Muscle of leg (tissue), 16 donors: ENCODE results near the gene C2CD2. TPM values are rescaled to one million over a fixed set of nuclear protein-coding genes. Genes with fewer than 3 reads are reported as not detected.
"Not testable (repeated sequence)": the region's sequence is repeated elsewhere in the genome, so short reads cannot be mapped to it uniquely, and the experiment has no call there.

Experiments
- DNase-seq: peaks from one replicate; pipeline ENCODE4 v3.0.0; 2013
- H3K27ac ChIP-seq: one replicate; pipeline ENCODE4 v1.5.1; 2013; ENCODE audit warnings: mild to moderate bottlenecking, low read length, control low read depth
- H3K27me3 ChIP-seq: one replicate; pipeline ENCODE4 v1.6.1; 2013; ENCODE audit warnings: low read length; ENCODE audit not compliant: control insufficient read depth, insufficient read depth
- H3K36me3 ChIP-seq: one replicate; pipeline ENCODE4 v1.6.1; 2013; ENCODE audit warnings: low read length; ENCODE audit not compliant: control insufficient read depth, insufficient read depth
- H3K4me1 ChIP-seq: one replicate; pipeline ENCODE4 v1.6.1; 2013; ENCODE audit warnings: low read length; ENCODE audit not compliant: control insufficient read depth, insufficient read depth
- H3K4me3 ChIP-seq: one replicate; pipeline ENCODE4 v1.5.1; 2013; ENCODE audit warnings: low read length, control low read depth
- H3K9me3 ChIP-seq: replicated peaks from 2 replicates; pipeline ENCODE4 v1.6.1; 2013; ENCODE audit warnings: low read depth, low read length; ENCODE audit not compliant: control insufficient read depth
- WGBS: methylation state at CpG from one replicate; pipeline ENCODE4 v1.1.5; 2013; ENCODE audit warnings: missing lambda C conversion rate; ENCODE audit not compliant: insufficient coverage; 5-methylcytosine and 5-hydroxymethylcytosine counted together
- long read RNA-seq, 11 donors: transcript quantifications; one replicate each; lab custom pipeline, GENCODE V29; 2026
- polyA plus RNA-seq, 8 donors: library from polyadenylated mRNA; unstranded; fragments of 120-200 nt; gene quantifications; one replicate each; pipeline versions ENCODE4 v1.2.1 to v1.2.3, GENCODE V29; 2013; ENCODE audit warnings: inconsistent platforms in 1 of 8, low replicate concordance in 1 of 8; ENCODE audit not compliant: insufficient read length in 8 of 8, insufficient read depth in 1 of 8
- total RNA-seq: library from RNA; stranded (reverse); fragments of 120-200 nt; gene quantifications from one replicate; pipeline ENCODE4 v1.2.4, GENCODE V29; 2013

The C2CD2 gene
- total RNA-seq (8.3 TPM), polyA plus RNA-seq (10 to 100 TPM in 1 of 8 donors, 1 to 10 TPM in 7; 7.2 to 11.2 (median 8.9) TPM)
- long read RNA-seq, donor 1: 0 reads
- long read RNA-seq, donor 2: 0 reads
- long read RNA-seq, donor 3, partial matches to known transcripts: 0 of 1 reads
- long read RNA-seq, donor 3, other reads (novel, unspliced or antisense): 0 of 1 reads
- long read RNA-seq, donor 4: 0 reads
- long read RNA-seq, donor 5, full-length matches to known transcripts: 2 of 2 reads
- long read RNA-seq, donor 5, partial matches to known transcripts: 0 of 2 reads
- long read RNA-seq, donor 5, other reads (novel, unspliced or antisense): 0 of 2 reads
- long read RNA-seq, donor 6: 0 reads
- long read RNA-seq, donor 7, full-length matches to known transcripts: 1 of 1 reads
- long read RNA-seq, donor 7, partial matches to known transcripts: 0 of 1 reads
- long read RNA-seq, donor 7, other reads (novel, unspliced or antisense): 0 of 1 reads
- long read RNA-seq, donor 8: 0 reads
- long read RNA-seq, donor 9: 0 reads
- long read RNA-seq, donor 10: 0 reads
- long read RNA-seq, donor 11, full-length matches to known transcripts: 1 of 1 reads
- long read RNA-seq, donor 11, partial matches to known transcripts: 0 of 1 reads
- long read RNA-seq, donor 11, other reads (novel, unspliced or antisense): 0 of 1 reads

DNA sequence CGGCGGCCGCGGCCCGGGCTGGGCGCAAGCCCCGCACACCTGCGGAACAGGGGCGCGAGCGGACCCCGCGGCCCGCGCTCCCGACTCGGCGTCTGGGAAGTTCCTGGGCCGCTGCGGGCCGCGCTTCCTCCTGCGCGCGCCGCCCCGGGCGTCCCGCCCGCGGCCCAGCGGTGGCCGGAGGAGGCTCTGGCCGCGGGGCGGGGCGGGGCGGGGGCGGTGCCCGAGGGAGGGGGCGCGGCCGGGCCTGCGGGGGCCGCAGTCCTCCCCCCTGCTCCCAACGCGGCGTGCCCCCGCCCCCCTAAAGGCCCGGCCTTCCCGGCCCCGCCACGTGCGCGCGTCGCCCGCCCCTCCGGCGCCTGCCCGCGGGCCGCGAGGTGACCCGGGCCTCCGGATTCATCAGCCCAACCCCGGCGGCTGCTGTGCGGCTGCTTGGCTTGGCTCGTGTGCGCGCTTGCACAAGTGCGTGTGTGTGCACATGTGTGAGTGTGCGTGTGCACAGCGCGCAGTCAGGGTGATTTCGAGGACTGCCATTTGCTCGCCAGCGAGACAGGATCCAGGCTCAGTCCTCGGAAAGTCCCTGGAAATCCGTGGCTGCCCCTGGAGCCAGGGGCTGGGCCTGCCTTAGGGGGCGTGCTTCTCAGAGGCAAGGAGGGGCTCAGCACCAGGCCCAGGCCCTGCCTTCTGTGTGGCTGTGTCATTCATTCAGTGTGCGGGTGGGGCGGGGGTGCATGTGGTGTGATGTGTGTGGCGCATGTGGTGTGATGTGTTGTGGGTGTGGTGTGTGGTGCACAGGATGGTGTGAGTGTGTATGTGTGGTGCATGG is at the start of gene C2CD2:
Gene C2CD2 (minus strand): TSS at position 188 of the 823 bp plus-strand sequence. CDS start 370 bp downstream, outside the sequence.
- Histone ChIP-seq H3K27ac (peak within 1 kb of the TSS; percentile 47), H3K4me3 (peak within 1 kb of the TSS; percentile 65), H3K9me3 (no peaks in the 10 kb centered on the region), H3K36me3 (no peaks in the 10 kb centered on the region), H3K27me3 (no peaks in the 10 kb centered on the region), H3K4me1 (peaks cover 49% of the 10 kb centered on the region)
- DNase-seq: peak; percentile 89
- WGBS: 3% methylated on average over 82 of the region's 85 CpGs

DNA sequence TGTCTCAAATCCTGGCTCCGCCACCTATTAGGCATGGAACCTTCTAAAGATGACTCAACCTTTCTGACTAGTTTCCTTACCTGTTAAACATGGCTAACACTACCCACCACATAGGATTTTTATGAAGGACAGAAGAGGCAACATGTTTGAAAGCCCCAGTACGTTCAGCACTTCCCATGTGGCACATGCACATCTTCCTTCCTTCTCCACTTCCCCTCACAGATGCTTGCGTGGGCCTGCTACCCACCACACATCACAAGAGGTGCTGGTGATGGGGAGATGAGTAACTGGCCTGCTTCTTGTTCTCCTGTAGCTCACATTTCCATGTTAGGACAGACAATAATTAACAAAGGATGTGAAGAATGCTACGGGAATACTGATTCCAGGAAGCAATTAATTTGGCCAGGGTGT is 49.2 kb upstream of the C2CD2 start:
- Histone ChIP-seq H3K36me3 (peaks cover 27% of the 10 kb centered on the region), H3K27me3 (no peaks in the 10 kb centered on the region), H3K4me3 (no peak overlapping the region), H3K27ac (no peak overlapping the region), H3K4me1 (no peaks in the 10 kb centered on the region), H3K9me3 (no peaks in the 10 kb centered on the region)
- DNase-seq: no peak
- WGBS: 100% methylated on average over 1 of the region's 4 CpGs

DNA sequence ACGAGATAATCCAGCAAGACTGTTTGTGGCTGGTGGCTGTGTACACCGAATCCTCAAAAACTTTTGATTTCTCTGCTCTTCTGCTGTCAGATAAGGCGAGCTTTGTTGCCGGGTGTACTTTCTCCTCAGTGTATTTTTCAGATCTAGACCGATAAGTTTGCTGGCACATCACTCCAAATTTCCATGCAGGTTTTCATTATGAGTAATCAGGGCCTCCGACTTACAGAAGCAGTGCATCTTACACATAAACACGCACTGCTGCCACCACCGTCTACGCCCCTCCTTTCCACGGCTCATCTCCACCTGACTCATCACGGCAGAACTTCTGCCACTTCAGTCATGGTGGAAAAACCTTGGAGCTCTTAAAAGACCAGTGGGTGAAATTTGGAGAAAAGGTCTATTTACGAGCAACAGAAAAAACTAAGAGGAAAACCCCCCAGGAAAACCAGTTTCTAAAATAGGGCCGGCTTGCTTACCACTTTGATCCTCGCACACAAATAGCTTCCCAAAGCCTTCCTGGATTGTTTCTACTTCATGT is 48.7 kb upstream of the C2CD2 start:
- no peaks in the 10 kb centered on the region for H3K9me3 ChIP-seq
- no peak for DNase-seq
- no peak overlapping the region for H3K4me3 ChIP-seq
- H3K36me3 ChIP-seq: peaks cover 21% of the 10 kb centered on the region
- no peaks in the 10 kb centered on the region for H3K4me1 ChIP-seq
- 84% methylated on average over 5 of the region's 14 CpGs for WGBS
- H3K27ac ChIP-seq: no peak overlapping the region
- H3K27me3 ChIP-seq: no peaks in the 10 kb centered on the region

DNA sequence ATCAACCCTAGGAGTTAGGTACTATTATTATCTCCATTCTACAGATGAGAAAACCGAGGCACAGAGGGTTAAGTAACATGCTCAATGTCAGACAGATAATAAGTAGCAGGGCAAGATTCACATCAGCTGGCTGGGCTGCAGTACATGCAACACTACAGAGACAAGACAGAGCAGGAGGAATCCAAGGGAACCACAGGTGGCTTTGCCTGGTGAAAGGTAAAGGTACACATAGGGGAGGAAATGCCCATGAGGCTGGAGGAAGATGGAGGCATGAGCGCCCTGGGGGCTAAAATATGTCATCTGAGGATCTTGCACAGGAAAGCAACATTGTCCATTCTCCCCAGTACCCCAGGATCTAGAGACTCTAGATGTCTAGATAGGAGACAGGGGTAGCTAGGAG is 48.0 kb upstream of the C2CD2 start:
- DNase-seq: no peak
- no peaks in the 10 kb centered on the region for H3K4me1 ChIP-seq
- H3K27ac ChIP-seq: no peak overlapping the region
- H3K9me3 ChIP-seq: no peaks in the 10 kb centered on the region
- H3K4me3 ChIP-seq: no peak overlapping the region
- no peaks in the 10 kb centered on the region for H3K27me3 ChIP-seq
- no CpG with 5 or more reads among the region's 2 CpGs for WGBS
- H3K36me3 ChIP-seq: peaks cover 25% of the 10 kb centered on the region

DNA sequence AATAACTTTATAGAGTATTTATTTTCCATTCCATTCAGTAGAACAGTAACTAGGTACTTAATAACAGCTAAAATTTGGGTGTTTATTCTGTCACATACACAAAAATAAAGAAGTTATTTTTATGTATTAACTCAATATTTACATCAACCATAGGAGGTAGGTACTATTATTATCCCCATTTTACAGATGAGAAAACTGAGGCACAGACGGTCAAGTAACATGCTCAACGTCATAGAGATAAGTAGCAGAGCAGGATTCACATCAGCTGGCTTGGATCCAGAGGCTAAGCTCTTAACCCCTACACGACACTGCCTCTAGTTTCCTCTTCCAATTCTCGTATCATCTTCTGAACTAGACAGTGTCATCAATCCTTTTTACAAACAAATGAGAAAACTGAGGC is 47.1 kb upstream of the C2CD2 start:
- DNase-seq: no peak
- H3K27ac ChIP-seq: no peak overlapping the region
- no peak overlapping the region for H3K4me3 ChIP-seq
- peaks cover 29% of the 10 kb centered on the region for H3K36me3 ChIP-seq
- H3K4me1 ChIP-seq: no peaks in the 10 kb centered on the region
- WGBS: 86% methylated on average over 1 of the region's 4 CpGs
- peaks cover 5% of the 10 kb centered on the region for H3K9me3 ChIP-seq
- no peaks in the 10 kb centered on the region for H3K27me3 ChIP-seq

DNA sequence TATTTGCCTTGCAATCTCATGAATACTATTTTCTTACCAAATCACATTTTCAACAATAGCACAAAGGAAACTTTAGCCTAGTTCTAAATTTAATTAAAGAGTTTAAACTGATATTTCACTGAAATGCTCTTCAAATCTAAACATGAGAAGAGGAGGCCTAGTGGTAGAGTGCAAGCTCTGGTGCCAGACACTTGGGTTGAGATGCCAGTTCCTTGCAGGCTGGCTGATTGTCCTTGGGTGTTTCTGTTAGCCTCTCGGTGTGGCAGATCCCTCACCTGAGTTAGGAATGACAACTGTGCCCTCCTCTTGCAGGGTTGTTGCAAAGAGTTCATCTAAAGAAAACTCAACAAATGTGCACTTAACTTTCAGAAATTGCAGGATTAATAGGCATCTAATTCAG is 43.8 kb upstream of the C2CD2 start:
- DNase-seq: no peak
- WGBS: 100% methylated on average over 1 of the region's 1 CpG

DNA sequence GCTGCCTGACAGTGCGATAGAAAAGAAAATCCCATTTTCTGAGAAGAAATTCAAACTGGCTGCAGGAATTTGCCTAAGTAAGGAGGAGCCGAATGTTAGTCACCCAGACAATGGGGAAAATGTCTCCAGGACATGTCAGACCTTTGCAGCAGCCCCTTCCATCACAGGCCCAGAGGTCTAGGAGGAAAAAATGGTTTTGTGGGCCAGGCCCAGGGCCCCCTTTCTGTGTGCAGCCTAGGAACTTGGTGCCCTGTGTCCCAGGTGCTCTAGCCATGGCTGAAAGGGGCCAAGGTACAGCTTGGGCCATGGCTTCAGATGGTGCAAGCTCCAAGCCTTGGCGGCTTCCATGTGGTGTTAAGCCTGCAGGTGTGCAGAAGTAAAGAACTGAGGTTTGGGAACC is 41.8 kb upstream of the C2CD2 start:
- 94% methylated on average over 3 of the region's 3 CpGs for WGBS
- Histone ChIP-seq H3K36me3 (peaks cover 50% of the 10 kb centered on the region), H3K4me1 (no peaks in the 10 kb centered on the region)

More for the DNA sequence above, 43.8 kb upstream of the C2CD2 start:
- peaks cover 41% of the 10 kb centered on the region for H3K36me3 ChIP-seq
- no peak overlapping the region for H3K27ac ChIP-seq
- peaks cover 9% of the 10 kb centered on the region for H3K9me3 ChIP-seq
- H3K4me1 ChIP-seq: no peaks in the 10 kb centered on the region
- H3K27me3 ChIP-seq: no peaks in the 10 kb centered on the region
- no peak overlapping the region for H3K4me3 ChIP-seq

DNA sequence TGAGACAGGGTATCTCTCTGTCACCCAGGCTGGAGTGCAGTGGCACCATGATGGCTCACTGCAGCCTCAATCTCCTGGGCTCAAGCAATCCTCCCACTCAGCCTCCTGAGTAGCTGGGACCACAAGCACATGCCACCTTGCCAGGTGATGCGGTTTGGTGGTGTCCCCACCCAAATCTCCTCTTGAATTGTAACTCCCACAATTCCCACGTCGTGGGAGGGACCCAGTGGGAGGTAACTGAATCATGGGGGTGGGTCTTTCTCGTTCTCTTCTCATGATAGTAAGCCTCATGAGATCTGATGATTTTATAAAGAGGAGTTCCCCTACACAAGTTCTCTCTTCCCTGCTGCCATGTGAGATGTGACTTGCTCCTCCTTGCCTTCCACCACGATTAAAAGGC is 40.8 kb upstream of the C2CD2 start:
- not testable (repeated sequence) for H3K4me1 ChIP-seq, H3K9me3 ChIP-seq, H3K27ac ChIP-seq, H3K27me3 ChIP-seq, DNase-seq, H3K4me3 ChIP-seq
- peaks cover 43% of the 10 kb centered on the region for H3K36me3 ChIP-seq
- WGBS: no CpG with 5 or more reads among the region's 5 CpGs

More for the DNA sequence above, 41.8 kb upstream of the C2CD2 start:
- no peak for DNase-seq
- Histone ChIP-seq H3K4me3 (no peak overlapping the region), H3K9me3 (peaks cover 9% of the 10 kb centered on the region), H3K27me3 (no peaks in the 10 kb centered on the region), H3K27ac (no peak overlapping the region)

DNA sequence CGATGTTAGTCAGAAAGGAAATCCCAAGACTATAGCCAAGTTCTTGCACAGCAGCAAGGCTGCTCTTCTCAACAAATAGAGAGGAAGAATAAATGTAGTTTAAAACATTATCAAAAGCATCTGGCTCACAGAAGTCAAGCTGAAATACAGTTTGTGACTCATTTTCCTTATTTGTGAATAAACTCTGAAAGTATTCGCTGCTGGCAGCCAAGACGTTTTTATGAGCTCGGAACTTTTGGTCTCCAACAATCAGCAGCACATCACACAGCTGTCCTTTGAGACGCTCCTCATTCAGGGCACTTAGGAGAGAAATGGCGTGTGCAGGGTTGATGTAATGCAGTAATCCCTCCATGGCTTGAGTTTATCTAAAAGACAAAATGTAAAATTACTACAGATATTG is 39.9 kb upstream of the C2CD2 start:
- H3K36me3 ChIP-seq: peaks cover 43% of the 10 kb centered on the region
- peaks cover 9% of the 10 kb centered on the region for H3K9me3 ChIP-seq
- H3K4me1 ChIP-seq: no peaks in the 10 kb centered on the region
- peak; percentile 74 for DNase-seq
- no peak overlapping the region for H3K27ac ChIP-seq
- H3K27me3 ChIP-seq: no peaks in the 10 kb centered on the region
- 53% methylated on average over 3 of the region's 6 CpGs for WGBS
- H3K4me3 ChIP-seq: no peak overlapping the region
